Left kidney (tissue), 2 donors: ENCODE data around the gene KIF5A. TPM values are rescaled to one million over a fixed set of nuclear protein-coding genes. Genes with fewer than 3 reads are reported as not detected.
"Not testable (repeated sequence)": the region's sequence is repeated elsewhere in the genome, so short reads cannot be mapped to it uniquely, and the experiment has no call there.

ENCODE experiments used
- DNase-seq: peaks from one replicate; pipeline ENCODE4 v3.0.0-alpha.2; 2013
- polyA plus RNA-seq: library from polyadenylated mRNA; unstranded; fragments of 120-200 nt; gene quantifications from one replicate; pipeline ENCODE4 v1.2.1, GENCODE V29; 2013; ENCODE audit not compliant: insufficient read length

KIF5A gene
- polyA plus RNA-seq, 1 donor = 0.42 TPM

- no peak for DNase-seq
Observed at GRCh38 chr12:57584050-57584449, 34.2 kb downstream of the KIF5A start.

GRCh38 chr12:57584690-57585089 lies 34.8 kb downstream of the KIF5A start:
- DNase-seq = no peak

- DNase-seq = no peak
Observed at GRCh38 chr12:57585156-57585555, 35.3 kb downstream of the KIF5A start.

- DNase-seq = no peak
Observed at GRCh38 chr12:57586128-57586527, 36.3 kb downstream of the KIF5A start.

GRCh38 chr12:57586832-57587429 lies 37.1 kb downstream of the KIF5A start:
- DNase-seq = no peak

GRCh38 chr12:57588951-57589610 lies 39.2 kb downstream of the KIF5A start:
- DNase-seq = not testable (repeated sequence)

GRCh38 chr12:57590479-57590863 lies 40.6 kb downstream of the KIF5A start:
- no peak for DNase-seq

- DNase-seq = peak; percentile 79
Observed at GRCh38 chr12:57590864-57591781, 41.3 kb downstream of the KIF5A start, which contains the start of gene PIP4K2C. Gene PIP4K2C (plus strand): TSS chr12:57591192. CDS start chr12:57591290, 98 bp downstream.

GRCh38 chr12:57591782-57592325 lies 42.0 kb downstream of the KIF5A start:
- DNase-seq = no peak

- no peak for DNase-seq
Observed at GRCh38 chr12:57592551-57593165, 42.8 kb downstream of the KIF5A start.

GRCh38 chr12:57593187-57593586 lies 43.3 kb downstream of the KIF5A start:
- no peak for DNase-seq

- no peak for DNase-seq
Observed at GRCh38 chr12:57600395-57600794, 50.6 kb downstream of the KIF5A start.

GRCh38 chr12:57602544-57602943 lies 52.7 kb downstream of the KIF5A start:
- no peak for DNase-seq

GRCh38 chr12:57603324-57603723 lies 53.5 kb downstream of the KIF5A start:
- no peak for DNase-seq

- DNase-seq = peak; percentile 70
Observed at GRCh38 chr12:57603815-57604453, 54.1 kb downstream of the KIF5A start.

- DNase-seq = no peak
Observed at GRCh38 chr12:57604454-57604991, 54.7 kb downstream of the KIF5A start, which contains the start of gene DTX3. Gene DTX3 (plus strand): TSS chr12:57604824. CDS start chr12:57606518, 1,694 bp downstream.

GRCh38 chr12:57604992-57605810 lies 55.4 kb downstream of the KIF5A start:
- DNase-seq = no peak

GRCh38 chr12:57605811-57606311 lies 56.0 kb downstream of the KIF5A start:
- DNase-seq = no peak

- DNase-seq = no peak
Observed at GRCh38 chr12:57606399-57606798, 56.6 kb downstream of the KIF5A start.

- DNase-seq = no peak
Observed at GRCh38 chr12:57606821-57607220, 57.0 kb downstream of the KIF5A start.
